OCI-LY7 (cell line): ENCODE results near the gene JOSD2.

ENCODE experiments used
- CTCF ChIP-seq: fragments of 200-600 bp; sonication (generic); conservative IDR thresholded peaks from 2 replicates; pipeline ENCODE4 v1.5.1; 2014; ENCODE audit warnings: mild to moderate bottlenecking, antibody characterized with exemption, low read length, moderate library complexity, mixed read lengths
- EZH2phosphoT487 ChIP-seq: fragments of 200-600 bp; sonication (generic); IDR thresholded peaks from 2 replicates; pipeline ENCODE4 v1.6.1; 2018; ENCODE audit warnings: low read depth, borderline replicate concordance, mild to moderate bottlenecking, mixed run types, antibody characterized with exemption, low read length, moderate library complexity, mixed read lengths

DNA sequence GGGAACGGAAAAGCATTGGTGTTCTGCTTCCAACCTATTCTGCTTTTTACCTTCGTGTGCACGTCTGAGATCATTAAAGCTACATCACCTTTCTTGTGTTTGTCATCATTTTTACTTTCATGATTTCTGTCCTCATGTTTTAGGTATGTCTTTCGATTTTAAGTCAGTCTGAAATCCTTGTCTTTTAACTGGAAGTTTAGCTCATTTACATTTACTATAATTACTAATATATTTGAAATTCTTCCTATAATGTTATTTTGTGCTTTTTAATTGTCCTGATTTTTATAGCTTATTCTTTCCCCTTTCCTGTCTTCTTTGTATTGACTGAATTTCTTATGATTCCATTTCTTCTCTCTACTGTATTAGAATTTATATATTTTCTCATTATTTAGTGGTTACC lies 22.0 kb upstream of the JOSD2 start:
- TF ChIP-seq CTCF (no peak), EZH2phosphoT487 (no peak)
